HG02852 (cell line): Measurements from ENCODE around the gene MOXD1.
"Not testable (repeated sequence)": the region's sequence is repeated elsewhere in the genome, so short reads cannot be mapped to it uniquely, and the experiment has no call there.

Experiments
- ATAC-seq: cut with Tn5 transposase; IDR thresholded peaks from one replicate; pipeline ENCODE4 v1.9.1; 2021; ENCODE audit warnings: mild to moderate bottlenecking, moderate library complexity; ENCODE audit not compliant: unreplicated experiment

Gene MOXD1

GRCh38 chr6:132357120-132357519 lies 44.2 kb downstream of the MOXD1 start:
- ATAC-seq: no peak

GRCh38 chr6:132354517-132355167 lies 46.6 kb downstream of the MOXD1 start:
- no peak for ATAC-seq

- not testable (repeated sequence) for ATAC-seq
These were observed 49.3 kb downstream of the MOXD1 start for GRCh38 chr6:132351986-132352385.

GRCh38 chr6:132348231-132348630 lies 53.0 kb downstream of the MOXD1 start:
- ATAC-seq: no peak

GRCh38 chr6:132344811-132345210 lies 56.5 kb downstream of the MOXD1 start:
- no peak for ATAC-seq

GRCh38 chr6:132341646-132342045 lies 59.6 kb downstream of the MOXD1 start:
- ATAC-seq: no peak

- no peak for ATAC-seq
These were observed 66.8 kb downstream of the MOXD1 start for GRCh38 chr6:132334521-132334885.

GRCh38 chr6:132333639-132334520 lies 67.4 kb downstream of the MOXD1 start:
- ATAC-seq: no peak

GRCh38 chr6:132330759-132331158 lies 70.5 kb downstream of the MOXD1 start:
- ATAC-seq: no peak

GRCh38 chr6:132322398-132322797 lies 78.9 kb downstream of the MOXD1 start:
- ATAC-seq: no peak

GRCh38 chr6:132320007-132320406 lies 81.3 kb downstream of the MOXD1 start:
- no peak for ATAC-seq

- no peak for ATAC-seq
These were observed 84.3 kb downstream of the MOXD1 start for GRCh38 chr6:132316970-132317369.

- ATAC-seq: no peak
These were observed 86.8 kb downstream of the MOXD1 start for GRCh38 chr6:132314432-132314831.

GRCh38 chr6:132310921-132311320 lies 90.4 kb downstream of the MOXD1 start:
- no peak for ATAC-seq

- ATAC-seq: not testable (repeated sequence)
These were observed 91.1 kb downstream of the MOXD1 start for GRCh38 chr6:132310151-132310550.

GRCh38 chr6:132304891-132305305 lies 96.4 kb downstream of the MOXD1 start:
- no peak for ATAC-seq

- ATAC-seq: peak; percentile 84
These were observed 100.8 kb downstream of the MOXD1 start for GRCh38 chr6:132300323-132300949.

GRCh38 chr6:132298344-132298949 lies 102.8 kb downstream of the MOXD1 start:
- no peak for ATAC-seq

GRCh38 chr6:132289756-132290155 lies 111.5 kb downstream of the MOXD1 start:
- ATAC-seq: no peak

GRCh38 chr6:132287101-132287500 lies 114.2 kb downstream of the MOXD1 start:
- no peak for ATAC-seq

- no peak for ATAC-seq
These were observed 114.8 kb downstream of the MOXD1 start for GRCh38 chr6:132286298-132287019.
